Prostate gland (tissue), 2 donors: ENCODE measurements around the gene IQGAP2.

Source experiments
- POLR2A ChIP-seq: fragments of 450-650 bp; IDR thresholded peaks from one replicate; pipeline ENCODE4 v1.6.1; 2016; ENCODE audit warnings: antibody characterized with exemption, mild to moderate bottlenecking
- TF ChIP-seq, protein P1 (sequence below), 4 experiments: fragments of 200-600 bp in 2 of 4; fragments of 450-650 bp in 2 of 4; sonication (generic) in 2 of 4; IDR thresholded peaks; 1 replicate in 3 of 4; 2 replicates in 1 of 4; pipeline ENCODE4 v1.5.1; 2016 to 2019; ENCODE audit warnings: antibody characterized with exemption in 4 of 4, mild to moderate bottlenecking in 2 of 4, moderate library complexity in 2 of 4

DNA sequence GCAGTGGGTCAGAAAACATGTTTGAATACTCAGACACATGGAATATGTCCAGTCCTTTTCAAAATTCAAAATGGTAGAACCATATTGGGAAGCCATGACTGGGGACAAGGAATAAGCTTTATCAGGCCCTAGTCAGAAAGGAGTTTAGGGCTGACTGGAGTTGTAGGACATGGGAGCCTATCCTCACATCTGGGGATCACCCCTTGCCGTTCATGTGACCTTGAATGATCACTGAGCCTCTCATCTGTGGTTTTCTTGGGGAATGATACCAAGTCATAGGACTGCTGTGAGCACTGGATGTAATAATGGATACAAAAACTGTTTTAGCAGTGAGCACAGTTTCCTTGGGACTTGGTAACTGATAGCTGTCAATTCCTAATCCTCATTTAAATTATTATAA lies 84.7 kb downstream of the IQGAP2 start:
- TF ChIP-seq, protein P1, sequence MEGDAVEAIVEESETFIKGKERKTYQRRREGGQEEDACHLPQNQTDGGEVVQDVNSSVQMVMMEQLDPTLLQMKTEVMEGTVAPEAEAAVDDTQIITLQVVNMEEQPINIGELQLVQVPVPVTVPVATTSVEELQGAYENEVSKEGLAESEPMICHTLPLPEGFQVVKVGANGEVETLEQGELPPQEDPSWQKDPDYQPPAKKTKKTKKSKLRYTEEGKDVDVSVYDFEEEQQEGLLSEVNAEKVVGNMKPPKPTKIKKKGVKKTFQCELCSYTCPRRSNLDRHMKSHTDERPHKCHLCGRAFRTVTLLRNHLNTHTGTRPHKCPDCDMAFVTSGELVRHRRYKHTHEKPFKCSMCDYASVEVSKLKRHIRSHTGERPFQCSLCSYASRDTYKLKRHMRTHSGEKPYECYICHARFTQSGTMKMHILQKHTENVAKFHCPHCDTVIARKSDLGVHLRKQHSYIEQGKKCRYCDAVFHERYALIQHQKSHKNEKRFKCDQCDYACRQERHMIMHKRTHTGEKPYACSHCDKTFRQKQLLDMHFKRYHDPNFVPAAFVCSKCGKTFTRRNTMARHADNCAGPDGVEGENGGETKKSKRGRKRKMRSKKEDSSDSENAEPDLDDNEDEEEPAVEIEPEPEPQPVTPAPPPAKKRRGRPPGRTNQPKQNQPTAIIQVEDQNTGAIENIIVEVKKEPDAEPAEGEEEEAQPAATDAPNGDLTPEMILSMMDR (IDR thresholded peaks at IDR 0.05): no peak
- TF ChIP-seq POLR2A: no peak
